Esophagus muscularis mucosa (tissue), 4 donors: ENCODE results near the gene ENTREP1.

Experiments used
- EP300 ChIP-seq: sonication (generic); formaldehyde crosslinking; IDR thresholded peaks from one replicate; pipeline ENCODE4 v1.6.1; 2017; ENCODE audit warnings: antibody characterized with exemption
- POLR2A ChIP-seq: fragments of 450-650 bp; IDR thresholded peaks from one replicate; pipeline ENCODE4 v1.6.1; 2017; ENCODE audit warnings: antibody characterized with exemption, moderate library complexity, mild to moderate bottlenecking, low read depth
- POLR2AphosphoS5 ChIP-seq, 2 donors: sonication (generic); formaldehyde crosslinking; IDR thresholded peaks; one replicate each; pipeline ENCODE4 v1.6.1; 2017; ENCODE audit warnings: antibody characterized with exemption in 2 of 2
- TF ChIP-seq, protein P1 (sequence below), 3 experiments: fragments of 200-600 bp in 2 of 3; fragments of 450-650 bp in 1 of 3; sonication (generic) in 2 of 3; IDR thresholded peaks; one replicate each; pipeline ENCODE4 v1.5.1; 2017 to 2019; ENCODE audit warnings: antibody characterized with exemption in 3 of 3, mild to moderate bottlenecking in 2 of 3, moderate library complexity in 1 of 3

DNA sequence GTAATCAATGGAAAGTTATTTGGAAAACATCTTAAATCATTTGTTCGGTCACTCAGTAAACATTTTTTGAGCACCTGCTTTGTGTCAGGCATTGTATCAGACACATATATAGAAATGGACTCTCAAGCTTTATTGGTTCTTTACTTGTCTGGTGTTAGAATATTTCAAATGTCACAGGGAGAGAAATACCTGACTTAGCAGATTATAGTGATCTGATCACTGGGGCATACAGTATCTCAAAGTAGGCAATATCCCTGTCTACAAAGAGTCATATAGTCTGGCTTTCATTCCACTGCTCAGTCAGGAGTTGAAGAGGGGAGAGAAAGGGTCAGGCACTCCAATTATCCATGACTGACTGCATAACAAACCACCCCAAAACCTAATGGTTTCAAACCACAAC lies 30.2 kb downstream of the ENTREP1 start:
- TF ChIP-seq POLR2AphosphoS5 (IDR thresholded peaks at IDR 0.05), result no peak
- TF ChIP-seq, protein P1, sequence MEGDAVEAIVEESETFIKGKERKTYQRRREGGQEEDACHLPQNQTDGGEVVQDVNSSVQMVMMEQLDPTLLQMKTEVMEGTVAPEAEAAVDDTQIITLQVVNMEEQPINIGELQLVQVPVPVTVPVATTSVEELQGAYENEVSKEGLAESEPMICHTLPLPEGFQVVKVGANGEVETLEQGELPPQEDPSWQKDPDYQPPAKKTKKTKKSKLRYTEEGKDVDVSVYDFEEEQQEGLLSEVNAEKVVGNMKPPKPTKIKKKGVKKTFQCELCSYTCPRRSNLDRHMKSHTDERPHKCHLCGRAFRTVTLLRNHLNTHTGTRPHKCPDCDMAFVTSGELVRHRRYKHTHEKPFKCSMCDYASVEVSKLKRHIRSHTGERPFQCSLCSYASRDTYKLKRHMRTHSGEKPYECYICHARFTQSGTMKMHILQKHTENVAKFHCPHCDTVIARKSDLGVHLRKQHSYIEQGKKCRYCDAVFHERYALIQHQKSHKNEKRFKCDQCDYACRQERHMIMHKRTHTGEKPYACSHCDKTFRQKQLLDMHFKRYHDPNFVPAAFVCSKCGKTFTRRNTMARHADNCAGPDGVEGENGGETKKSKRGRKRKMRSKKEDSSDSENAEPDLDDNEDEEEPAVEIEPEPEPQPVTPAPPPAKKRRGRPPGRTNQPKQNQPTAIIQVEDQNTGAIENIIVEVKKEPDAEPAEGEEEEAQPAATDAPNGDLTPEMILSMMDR (IDR thresholded peaks at IDR 0.05), result no peak
- no peak for TF ChIP-seq POLR2A
- TF ChIP-seq EP300, result no peak
